OCI-LY3 (cell line): Measurements from ENCODE around the gene LYST.

ENCODE experiments used
- H2AFZ ChIP-seq: fragments of 200-600, 300-600 bp; shearing (Covaris generic); 2 replicates; pipeline ENCODE4 v1.6.0; 2014; ENCODE audit warnings: antibody characterized with exemption, low read depth, low read length
- H3K27ac ChIP-seq: fragments of 200-600, 300-600 bp; sonication (generic); 2 replicates; pipeline ENCODE4 v1.5.1; 2014; ENCODE audit warnings: mild to moderate bottlenecking, low read length, moderate library complexity, mixed read lengths
- H3K27me3 ChIP-seq: fragments of 200-600, 300-600 bp; sonication (generic); 2 replicates; pipeline ENCODE4 v1.6.1; 2014; ENCODE audit warnings: low read depth, low read length, mixed read lengths
- H3K36me3 ChIP-seq: fragments of 200-600, 300-600 bp; sonication (generic); replicated peaks from 2 replicates; pipeline ENCODE3; 2014; ENCODE audit warnings: low read depth, low read length, mixed read lengths
- H3K4me1 ChIP-seq: fragments of 300-600, 200-600 bp; sonication (generic); 2 replicates; pipeline ENCODE4 v1.6.1; 2014; ENCODE audit warnings: low read length, mixed read lengths
- H3K4me2 ChIP-seq: fragments of 200-600, 300-600 bp; sonication (generic); 2 replicates; pipeline ENCODE4 v1.6.1; 2014; ENCODE audit warnings: low read length, mixed read lengths
- H3K4me3 ChIP-seq: fragments of 300-600, 200-600 bp; sonication (generic); 2 replicates; pipeline ENCODE4 v1.5.1; 2014; ENCODE audit warnings: antibody characterized with exemption, mild to moderate bottlenecking, low read length, moderate library complexity
- H3K79me2 ChIP-seq: fragments of 300-600, 200-600 bp; shearing (Covaris generic); 2 replicates; pipeline ENCODE4 v1.6.1; 2014; ENCODE audit warnings: mild to moderate bottlenecking, low read length, mixed read lengths
- H3K9ac ChIP-seq: fragments of 300-600, 200-600 bp; shearing (Covaris generic); 2 replicates; pipeline ENCODE4 v1.6.0; 2014; ENCODE audit warnings: mild to moderate bottlenecking, low read length, moderate library complexity
- H3K9me3 ChIP-seq: fragments of 200-600, 300-600 bp; shearing (Covaris generic); 2 replicates; pipeline ENCODE4 v1.6.1; 2014; ENCODE audit warnings: low read length, mixed read lengths; ENCODE audit not compliant: insufficient read depth
- H4K20me1 ChIP-seq: fragments of 200-600, 300-600 bp; sonication (generic); 2 replicates; pipeline ENCODE4 v1.6.1; 2016; ENCODE audit warnings: low read length, mixed read lengths; ENCODE audit not compliant: insufficient read depth
- EZH2phosphoT487 ChIP-seq: fragments of 200-600 bp; shearing (Covaris generic); IDR thresholded peaks from 2 replicates; pipeline ENCODE4 v1.6.1; 2018; ENCODE audit warnings: antibody characterized with exemption, mixed run types, low read depth
- TF ChIP-seq, protein P1 (sequence below): fragments of 200-600, 300-600 bp; sonication (generic); IDR thresholded peaks from 2 replicates; pipeline ENCODE4 v1.5.1; 2014; ENCODE audit warnings: antibody characterized with exemption, low read length, low read depth

Gene LYST

DNA sequence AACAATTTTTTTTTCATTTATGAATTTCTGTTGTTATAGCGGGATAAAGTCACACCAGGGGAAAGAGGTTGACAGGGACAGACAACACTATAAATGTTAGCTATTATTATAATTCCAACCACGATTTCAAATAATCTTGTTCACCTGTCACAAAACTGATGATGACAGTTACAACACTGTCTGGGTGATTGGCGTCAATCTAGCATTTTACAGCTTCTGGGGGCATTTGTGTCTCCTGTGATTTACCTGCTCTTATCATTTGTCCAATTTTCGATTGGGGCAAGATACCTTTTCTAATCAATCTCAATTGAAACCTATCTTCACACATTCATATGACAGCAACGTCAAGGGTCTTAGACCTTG is 44.6 kb upstream of the LYST start:
- Histone ChIP-seq H4K20me1 (no peaks in the 10 kb centered on the region), H3K4me1 (peaks cover 12% of the 10 kb centered on the region), H3K27ac (no peak overlapping the region), H3K4me3 (no peak overlapping the region), H3K9ac (no peak overlapping the region), H3K36me3 (no peaks in the 10 kb centered on the region), H3K27me3 (peaks cover 74% of the 10 kb centered on the region), H3K79me2 (no peaks in the 10 kb centered on the region), H2AFZ (no peak overlapping the region), H3K4me2 (no peak overlapping the region), H3K9me3 (no peaks in the 10 kb centered on the region)
- TF ChIP-seq EZH2phosphoT487, result no peak
- TF ChIP-seq, protein P1, sequence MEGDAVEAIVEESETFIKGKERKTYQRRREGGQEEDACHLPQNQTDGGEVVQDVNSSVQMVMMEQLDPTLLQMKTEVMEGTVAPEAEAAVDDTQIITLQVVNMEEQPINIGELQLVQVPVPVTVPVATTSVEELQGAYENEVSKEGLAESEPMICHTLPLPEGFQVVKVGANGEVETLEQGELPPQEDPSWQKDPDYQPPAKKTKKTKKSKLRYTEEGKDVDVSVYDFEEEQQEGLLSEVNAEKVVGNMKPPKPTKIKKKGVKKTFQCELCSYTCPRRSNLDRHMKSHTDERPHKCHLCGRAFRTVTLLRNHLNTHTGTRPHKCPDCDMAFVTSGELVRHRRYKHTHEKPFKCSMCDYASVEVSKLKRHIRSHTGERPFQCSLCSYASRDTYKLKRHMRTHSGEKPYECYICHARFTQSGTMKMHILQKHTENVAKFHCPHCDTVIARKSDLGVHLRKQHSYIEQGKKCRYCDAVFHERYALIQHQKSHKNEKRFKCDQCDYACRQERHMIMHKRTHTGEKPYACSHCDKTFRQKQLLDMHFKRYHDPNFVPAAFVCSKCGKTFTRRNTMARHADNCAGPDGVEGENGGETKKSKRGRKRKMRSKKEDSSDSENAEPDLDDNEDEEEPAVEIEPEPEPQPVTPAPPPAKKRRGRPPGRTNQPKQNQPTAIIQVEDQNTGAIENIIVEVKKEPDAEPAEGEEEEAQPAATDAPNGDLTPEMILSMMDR, result no peak

DNA sequence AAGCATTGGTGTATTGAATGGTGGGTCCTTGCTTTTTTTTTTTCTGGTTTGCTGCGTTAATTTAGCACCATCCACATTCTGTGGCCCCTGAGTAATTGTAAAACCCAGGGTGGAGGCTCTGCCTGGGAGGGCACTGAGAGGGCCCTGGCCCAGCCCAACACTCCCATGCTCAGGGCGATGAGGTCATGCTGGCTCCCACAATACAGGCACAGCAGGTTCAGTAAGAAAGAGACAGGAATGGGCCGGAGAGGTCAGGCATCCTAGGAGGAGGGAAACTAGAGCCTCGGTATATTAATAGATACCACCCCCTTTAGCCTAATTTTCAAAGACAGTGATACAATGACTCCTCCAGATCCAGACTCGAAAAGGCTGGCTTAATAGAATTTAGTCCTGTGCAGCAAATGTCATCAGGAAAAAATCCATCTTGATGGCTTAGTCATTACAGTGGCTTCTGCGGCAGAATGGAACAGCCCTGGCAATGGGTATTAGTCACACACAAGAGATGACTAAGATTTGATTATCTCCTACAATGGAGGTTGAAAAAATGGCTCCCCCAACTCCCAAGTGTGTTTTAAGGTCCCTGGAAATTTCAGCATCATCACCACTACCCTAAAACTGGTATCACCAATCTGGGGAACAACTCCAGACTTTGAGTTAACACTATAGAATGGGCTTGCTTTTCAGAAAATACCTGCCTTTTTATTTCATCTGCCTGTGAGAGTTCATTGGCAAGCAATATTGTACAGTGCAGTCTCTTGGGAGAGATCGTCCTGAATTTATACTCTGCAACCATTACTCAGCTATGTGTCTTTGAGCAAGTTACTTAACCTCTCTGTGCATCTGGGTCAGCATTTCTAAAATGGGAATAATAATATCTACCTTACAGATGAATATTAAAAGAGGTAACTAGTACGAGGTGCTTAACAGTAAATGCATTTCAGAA is 43.9 kb upstream of the LYST start:
- H3K36me3 ChIP-seq, result no peaks in the 10 kb centered on the region
- no peaks in the 10 kb centered on the region for H4K20me1 ChIP-seq
- H3K9me3 ChIP-seq, result no peaks in the 10 kb centered on the region
- H3K79me2 ChIP-seq, result no peaks in the 10 kb centered on the region
- no peak for TF ChIP-seq EZH2phosphoT487
- TF ChIP-seq, protein P1, result no peak
- peaks cover 79% of the 10 kb centered on the region for H3K27me3 ChIP-seq
- no peak overlapping the region for H3K4me2 ChIP-seq
- no peak overlapping the region for H2AFZ ChIP-seq
- no peak overlapping the region for H3K9ac ChIP-seq
- H3K4me3 ChIP-seq, result no peak overlapping the region
- H3K27ac ChIP-seq, result no peak overlapping the region
- H3K4me1 ChIP-seq, result peaks cover 12% of the 10 kb centered on the region

DNA sequence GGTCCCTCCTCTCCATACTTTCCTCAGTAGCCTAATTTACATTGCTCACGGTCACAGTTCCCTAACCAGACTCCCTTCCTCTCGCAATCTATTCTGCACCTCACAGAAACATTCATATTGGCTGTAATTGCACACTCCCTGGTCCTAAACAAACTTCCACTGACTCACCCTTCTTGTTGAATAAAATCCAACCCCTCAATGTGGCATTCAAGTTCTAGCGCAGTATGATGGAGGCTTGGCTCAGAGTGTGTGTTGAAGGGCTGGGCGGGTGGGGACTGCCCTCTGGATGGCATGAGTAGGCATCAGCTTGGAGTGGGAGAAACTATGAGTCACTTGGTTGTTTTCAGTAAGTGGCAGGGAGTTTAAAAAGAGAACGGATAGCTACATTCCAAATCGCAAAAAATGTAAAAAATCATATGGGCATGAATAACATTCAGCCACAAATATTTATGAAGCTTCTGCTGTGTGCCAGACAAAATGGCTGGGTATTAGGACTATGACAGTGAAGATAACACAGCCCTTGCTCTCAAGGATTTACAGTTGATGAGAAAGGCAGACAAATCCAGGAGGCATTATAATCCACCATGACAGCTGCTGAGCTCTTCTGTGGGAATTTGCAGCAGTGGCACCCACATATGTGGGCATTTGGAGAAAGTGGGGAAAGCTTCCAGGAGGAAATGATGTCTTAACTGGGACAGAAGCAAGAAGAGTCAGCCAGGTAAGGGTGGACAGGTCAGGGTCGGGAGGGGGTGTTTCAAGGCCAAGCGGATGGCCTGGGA is 42.2 kb upstream of the LYST start:
- peaks cover 12% of the 10 kb centered on the region for H3K4me1 ChIP-seq
- H3K27ac ChIP-seq, result no peak overlapping the region
- no peak overlapping the region for H3K4me2 ChIP-seq
- H3K27me3 ChIP-seq, result peaks cover 80% of the 10 kb centered on the region
- no peak for TF ChIP-seq EZH2phosphoT487
- TF ChIP-seq, protein P1, result no peak
- H3K9ac ChIP-seq, result no peak overlapping the region
- no peaks in the 10 kb centered on the region for H4K20me1 ChIP-seq
- no peak overlapping the region for H3K4me3 ChIP-seq
- H2AFZ ChIP-seq, result no peak overlapping the region
- H3K36me3 ChIP-seq, result no peaks in the 10 kb centered on the region
- H3K9me3 ChIP-seq, result no peaks in the 10 kb centered on the region
- no peaks in the 10 kb centered on the region for H3K79me2 ChIP-seq

DNA sequence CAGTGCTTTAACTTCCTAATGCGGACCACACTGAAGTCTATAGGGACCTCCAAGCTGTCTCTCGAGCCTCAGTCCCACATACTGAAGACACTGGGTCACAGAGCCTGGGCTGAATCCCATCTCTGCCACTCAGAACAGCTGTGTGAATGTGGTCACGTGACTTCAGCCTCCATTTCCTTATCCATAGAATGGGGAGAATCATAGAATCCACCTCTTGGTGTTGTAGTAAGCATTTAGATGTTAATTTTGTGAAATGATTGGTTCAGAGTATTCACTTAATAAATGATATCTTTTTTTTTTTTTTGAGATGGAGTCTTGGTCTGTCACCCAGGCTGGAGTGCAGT is 41.2 kb upstream of the LYST start:
- Histone ChIP-seq H3K9ac (no peak overlapping the region), H3K79me2 (no peaks in the 10 kb centered on the region), H4K20me1 (no peaks in the 10 kb centered on the region), H3K4me2 (peak overlapping the region; percentile 42), H3K4me3 (peak overlapping the region; percentile 25; the same call in 1 of the 2 replicates), H3K36me3 (no peaks in the 10 kb centered on the region), H3K27ac (no peak overlapping the region), H3K27me3 (peaks cover 75% of the 10 kb centered on the region), H3K9me3 (no peaks in the 10 kb centered on the region), H3K4me1 (peaks cover 12% of the 10 kb centered on the region), H2AFZ (no peak overlapping the region)
- TF ChIP-seq, protein P1, result no peak
- TF ChIP-seq EZH2phosphoT487, result no peak
